WTC11 (cell line): Measurements from ENCODE around the gene CMTR1. TPM values are rescaled to one million over a fixed set of nuclear protein-coding genes. Genes with fewer than 3 reads are reported as not detected.

Experiments
- ATAC-seq: fragments of 200-7000 bp; cut with Tn5 transposase; 2 replicates; pipeline ENCODE4 v1.10.0; 2021; ENCODE audit warnings: mild to moderate bottlenecking, moderate library complexity
- CTCF ChIA-PET: fragments of 300-600 bp; sonication (Branson Sonifier 250); formaldehyde crosslinking; loops from one replicate; lab custom pipeline; 2021; ENCODE audit warnings: antibody characterized with exemption; lab: Charles Lee
- POLR2A ChIA-PET: fragments of 350-600 bp; sonication (Branson Sonifier 250); formaldehyde crosslinking; loops from one replicate; lab custom pipeline; 2021; ENCODE audit warnings: antibody characterized with exemption; lab: Charles Lee
- DNase-seq: peaks from one replicate; pipeline ENCODE4 v3.0.0; 2021; ENCODE audit warnings: low spot score
- H3K27ac Mint-ChIP-seq: 2 replicates; pipeline ENCODE4 v1.8.0; 2021; ENCODE audit warnings: mixed read lengths
- H3K27me3 Mint-ChIP-seq: 2 replicates; pipeline ENCODE4 v1.8.0; 2021; ENCODE audit warnings: low read depth, mild to moderate bottlenecking, moderate library complexity, mixed read lengths
- H3K36me3 Mint-ChIP-seq: 2 replicates; pipeline ENCODE4 v1.8.0; 2021; ENCODE audit warnings: mixed read lengths
- H3K4me1 Mint-ChIP-seq: 2 replicates; pipeline ENCODE4 v1.8.0; 2022; ENCODE audit warnings: mixed read lengths
- H3K4me3 Mint-ChIP-seq: 2 replicates; pipeline ENCODE4 v1.8.0; 2021; ENCODE audit warnings: mild to moderate bottlenecking, moderate library complexity, mixed read lengths
- H3K9me3 Mint-ChIP-seq: 2 replicates; pipeline ENCODE4 v1.8.0; 2021; ENCODE audit warnings: mixed read lengths
- ATF1 ChIP-seq: sonication (generic); formaldehyde crosslinking; IDR thresholded peaks from 2 replicates; pipeline ENCODE4 v1.8.1; 2023; ENCODE audit warnings: mild to moderate bottlenecking, moderate library complexity, missing genetic modification reagents
- ATF2 ChIP-seq: sonication (generic); formaldehyde crosslinking; IDR thresholded peaks from 2 replicates; pipeline ENCODE4 v1.8.1; 2022; ENCODE audit warnings: low read depth, missing genetic modification reagents, borderline replicate concordance
- CREB1 ChIP-seq: sonication (generic); formaldehyde crosslinking; IDR thresholded peaks from 2 replicates; pipeline ENCODE4 v1.8.0; 2023; ENCODE audit warnings: mild to moderate bottlenecking, missing genetic modification reagents
- ESRRA ChIP-seq: sonication (generic); formaldehyde crosslinking; IDR thresholded peaks from 2 replicates; pipeline ENCODE4 v1.8.1; 2022; ENCODE audit warnings: mild to moderate bottlenecking, missing genetic modification reagents, borderline replicate concordance
- GABPB1 ChIP-seq: sonication (generic); formaldehyde crosslinking; IDR thresholded peaks from 2 replicates; pipeline ENCODE4 v1.8.1; 2023; ENCODE audit warnings: mild to moderate bottlenecking, missing genetic modification reagents
- GRHL2 ChIP-seq: fragments of 250-450 bp; sonication (Bioruptor Pico); IDR thresholded peaks from 2 replicates; pipeline ENCODE4 v1.8.0; 2022; ENCODE audit warnings: mild to moderate bottlenecking, moderate library complexity; ENCODE audit not compliant: insufficient replicate concordance, severe bottlenecking
- GTF2I ChIP-seq: fragments of 250-450 bp; sonication (Bioruptor Pico); conservative IDR thresholded peaks from 2 replicates; pipeline ENCODE4 v1.4.0; 2021; ENCODE audit warnings: mild to moderate bottlenecking
- IRF1 ChIP-seq: sonication (generic); formaldehyde crosslinking; IDR thresholded peaks from 2 replicates; pipeline ENCODE4 v1.8.0; 2023; ENCODE audit warnings: missing genetic modification reagents
- IRF2 ChIP-seq: sonication (generic); formaldehyde crosslinking; IDR thresholded peaks from 2 replicates; pipeline ENCODE4 v1.8.0; 2022; ENCODE audit warnings: low read depth, missing genetic modification reagents, borderline replicate concordance
- KAT7 ChIP-seq: sonication (generic); formaldehyde crosslinking; IDR thresholded peaks from 2 replicates; pipeline ENCODE4 v1.8.1; 2023; ENCODE audit warnings: missing genetic modification reagents, mild to moderate bottlenecking, borderline replicate concordance
- MXD4 ChIP-seq: fragments of 250-450 bp; sonication (Bioruptor Pico); IDR thresholded peaks from 2 replicates; pipeline ENCODE4 v1.8.0; 2021; ENCODE audit warnings: mild to moderate bottlenecking, moderate library complexity, borderline replicate concordance
- NFATC4 ChIP-seq: fragments of 250-450 bp; sonication (Bioruptor Pico); IDR thresholded peaks from 2 replicates; pipeline ENCODE4 v1.9.0; 2021; ENCODE audit warnings: mild to moderate bottlenecking
- SMAD4 ChIP-seq: sonication (generic); formaldehyde crosslinking; IDR thresholded peaks from 2 replicates; pipeline ENCODE4 v1.8.0; 2022; ENCODE audit warnings: mild to moderate bottlenecking, missing genetic modification reagents
- ZNF138 ChIP-seq: sonication (generic); formaldehyde crosslinking; conservative IDR thresholded peaks from 2 replicates; pipeline ENCODE4 v1.8.1; 2022; ENCODE audit warnings: mild to moderate bottlenecking, moderate library complexity, missing genetic modification reagents
- ZNF423 ChIP-seq: fragments of 250-450 bp; sonication (Bioruptor Pico); IDR thresholded peaks from 2 replicates; pipeline ENCODE4 v2.1.2; 2022; ENCODE audit warnings: mild to moderate bottlenecking, moderate library complexity
- ZNF671 ChIP-seq: fragments of 250-450 bp; sonication (Bioruptor Pico); IDR thresholded peaks from 2 replicates; pipeline ENCODE4 v1.8.0; 2021; ENCODE audit warnings: mild to moderate bottlenecking
- total RNA-seq: library from RNA; stranded (reverse); gene quantifications from 3 replicates; pipeline ENCODE4 v1.2.3, GENCODE V29; 2021
- TF ChIP-seq, protein P1 (sequence below): fragments of 250-450 bp; sonication (Bioruptor Pico); conservative IDR thresholded peaks from 2 replicates; pipeline ENCODE4 v1.9.0; 2021; ENCODE audit warnings: mild to moderate bottlenecking
- TF ChIP-seq, protein P2 (sequence below): sonication (generic); formaldehyde crosslinking; IDR thresholded peaks from 2 replicates; pipeline ENCODE4 v1.8.1; 2022; ENCODE audit warnings: mild to moderate bottlenecking, moderate library complexity, missing genetic modification reagents

The CMTR1 gene
- total RNA-seq, 1 experiment from 2014 or later = 38.6 TPM

- ATAC-seq = no peak
- TF ChIP-seq ZNF138 = no peak
- no peak for TF ChIP-seq ATF2 (CRISPR knock-in tag)
- TF ChIP-seq SMAD4 (CRISPR knock-in tag) = no peak
- no peak for TF ChIP-seq GRHL2 (CRISPR knock-in tag)
- no peak for TF ChIP-seq KAT7
- no peak for TF ChIP-seq MXD4
- H3K27me3 Mint-ChIP-seq = no peaks in the 10 kb centered on the region
- H3K9me3 Mint-ChIP-seq = no peaks in the 10 kb centered on the region
- H3K4me1 Mint-ChIP-seq = peaks cover 17% of the 10 kb centered on the region
- no peak overlapping the region for H3K27ac Mint-ChIP-seq
- no peak overlapping the region for H3K4me3 Mint-ChIP-seq
- ChIA-PET CTCF (no interaction called here), POLR2A (no interaction called here)
- H3K36me3 Mint-ChIP-seq = peaks cover 6% of the 10 kb centered on the region
- no peak for DNase-seq
These were observed 2.4 kb downstream of the CMTR1 start for GRCh38 chr6:37435373-37435772.

GRCh38 chr6:37435816-37436215 is 2.8 kb downstream of the CMTR1 start:
- CTCF ChIA-PET = no interaction called here
- no peak overlapping the region for H3K27ac Mint-ChIP-seq
- TF ChIP-seq ESRRA (no peak), GABPB1 (no peak), IRF1 (CRISPR knock-in tag) (no peak), ATF2 (CRISPR knock-in tag) (no peak), IRF2 (CRISPR knock-in tag) (no peak), GTF2I (CRISPR knock-in tag) (no peak), NFATC4 (CRISPR knock-in tag) (no peak), CREB1 (CRISPR knock-in tag) (no peak), MXD4 (no peak), KAT7 (no peak), ATF1 (no peak), GRHL2 (CRISPR knock-in tag) (no peak), ZNF423 (CRISPR knock-in tag) (no peak), ZNF671 (CRISPR knock-in tag) (no peak)
- TF ChIP-seq, protein P1, sequence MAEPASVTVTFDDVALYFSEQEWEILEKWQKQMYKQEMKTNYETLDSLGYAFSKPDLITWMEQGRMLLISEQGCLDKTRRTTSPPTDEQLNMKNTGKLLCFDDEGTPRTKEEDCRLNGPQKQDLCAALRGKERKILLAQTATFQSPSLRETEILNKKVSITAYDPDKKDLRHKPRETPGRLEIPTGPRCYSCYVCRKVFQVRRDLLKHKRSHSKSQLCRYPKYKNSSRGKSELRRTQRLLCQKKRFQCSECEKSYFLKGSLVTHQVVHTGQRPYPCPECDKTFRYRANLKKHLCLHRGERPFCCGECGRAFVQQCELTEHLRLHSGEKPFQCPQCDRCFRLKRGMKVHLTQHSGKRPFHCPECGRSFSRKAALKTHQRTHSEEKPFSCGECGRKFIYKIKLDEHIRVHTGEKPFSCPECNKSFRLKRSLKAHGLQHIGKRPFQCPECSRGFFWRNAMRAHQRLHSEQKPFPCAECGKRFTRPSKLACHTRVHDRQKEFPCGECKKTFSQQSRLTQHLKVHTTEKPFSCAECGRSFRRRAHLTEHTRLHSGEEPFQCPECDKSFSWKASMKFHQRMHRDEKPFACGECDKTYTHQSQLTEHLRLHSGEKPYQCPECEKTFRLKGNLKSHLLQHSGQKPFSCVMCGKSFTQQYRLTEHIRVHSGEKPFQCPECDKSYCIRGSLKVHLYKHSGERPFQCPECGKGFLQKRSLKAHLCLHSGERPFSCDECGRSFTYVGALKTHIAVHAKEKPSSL (CRISPR knock-in tag) = no peak
- TF ChIP-seq, protein P2, sequence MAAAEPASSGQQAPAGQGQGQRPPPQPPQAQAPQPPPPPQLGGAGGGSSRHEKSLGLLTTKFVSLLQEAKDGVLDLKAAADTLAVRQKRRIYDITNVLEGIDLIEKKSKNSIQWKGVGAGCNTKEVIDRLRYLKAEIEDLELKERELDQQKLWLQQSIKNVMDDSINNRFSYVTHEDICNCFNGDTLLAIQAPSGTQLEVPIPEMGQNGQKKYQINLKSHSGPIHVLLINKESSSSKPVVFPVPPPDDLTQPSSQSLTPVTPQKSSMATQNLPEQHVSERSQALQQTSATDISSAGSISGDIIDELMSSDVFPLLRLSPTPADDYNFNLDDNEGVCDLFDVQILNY (CRISPR knock-in tag) = no peak
- TF ChIP-seq, all 79 proteins: peak for 0
- Mint-ChIP-seq H3K36me3 (peaks cover 6% of the 10 kb centered on the region), H3K4me1 (peaks cover 17% of the 10 kb centered on the region), H3K4me3 (no peak overlapping the region), H3K9me3 (no peaks in the 10 kb centered on the region), H3K27me3 (no peaks in the 10 kb centered on the region)
- ATAC-seq = no peak
- DNase-seq = no peak
- POLR2A ChIA-PET = no interaction called here
